K562 (cell line): ENCODE results near the gene STK25. TPM values are rescaled to one million over a fixed set of nuclear protein-coding genes. Genes with fewer than 3 reads are reported as not detected.

ENCODE experiments used
- ATAC-seq: fragments of 200-7000 bp; cut with Tn5 transposase; 3 replicates; pipeline ENCODE4 v1.9.1; 2020; ENCODE audit warnings: moderate library complexity
- BruUV-seq: library from RNA; stranded (reverse); fragments of 400-500 nt; replicated peaks from 2 replicates; lab custom pipeline; 2021; lab: Mats Ljungman, UMichigan
- CTCF ChIA-PET: fragments of 300-600 bp; formaldehyde crosslinking; extraction: SDS; loops from one replicate; lab custom pipeline; 2021; ENCODE audit warnings: low intra/inter-chr PET ratio; lab: Yijun Ruan, JAX
- POLR2A ChIA-PET: fragments of 300-600, 350-650 bp; sonication (Branson Sonifier 250); formaldehyde crosslinking; extraction: SDS; loops from one replicate; lab custom pipeline; 2021; ENCODE audit warnings: antibody characterized with exemption, inconsistent platforms; lab: Yijun Ruan, JAX
- DNase-seq, 4 experiments: peaks; one replicate each; pipeline versions ENCODE4 v3.0.0 to v3.0.0-alpha.2; 2011 to 2018; ENCODE audit warnings: low spot score in 3 of 4, mixed read lengths in 3 of 4; ENCODE audit errors: extremely low read depth in 1 of 4
- FAIRE-seq: peaks from 2 replicates; lab custom pipeline; 2011; peaks lifted over from hg19 to GRCh38; lab: Jason Lieb, UNC
- H2AFZ ChIP-seq: 2 replicates; pipeline ENCODE4 v1.6.0; 2011; ENCODE audit warnings: low read depth, low read length, control low read depth, inconsistent platforms
- H3K27ac ChIP-seq: fragments of 200-600 bp; 3 replicates; pipeline ENCODE4 v1.8.0; 2011; ENCODE audit warnings: low read depth, mild to moderate bottlenecking, control low read depth, inconsistent platforms, low read length, moderate library complexity, mixed read lengths; ENCODE audit errors: extremely low read depth
- H3K27me3 ChIP-seq, 2 experiments: fragments of 300-600 bp in 1 of 2; 2 replicates in 1 of 2; 3 replicates in 1 of 2; pipeline versions ENCODE4 v1.6.0 to v1.8.0; 2011; ENCODE audit warnings: inconsistent platforms in 2 of 2, low read length in 2 of 2, mild to moderate bottlenecking in 1 of 2, mixed read lengths in 1 of 2, moderate library complexity in 1 of 2; ENCODE audit not compliant: control insufficient read depth in 2 of 2, insufficient read depth in 2 of 2
- H3K36me3 ChIP-seq: fragments of 300-600 bp; 3 replicates; pipeline ENCODE4 v1.8.0; 2011; ENCODE audit warnings: mild to moderate bottlenecking, low read length, inconsistent platforms; ENCODE audit not compliant: control insufficient read depth, insufficient read depth
- H3K4me1 ChIP-seq, 2 experiments: fragments of 200-600 bp in 1 of 2; replicated peaks in 1 of 2; 2 replicates in 1 of 2; 3 replicates in 1 of 2; pipeline versions ENCODE4 v1.5.1 to v1.8.0; 2011; ENCODE audit warnings: inconsistent platforms in 2 of 2, low read length in 2 of 2, mild to moderate bottlenecking in 1 of 2, mixed read lengths in 1 of 2, moderate library complexity in 1 of 2; ENCODE audit not compliant: control insufficient read depth in 2 of 2, insufficient read depth in 2 of 2
- H3K4me2 ChIP-seq: 2 replicates; pipeline ENCODE4 v1.6.1; 2011; ENCODE audit warnings: low read length, control low read depth, inconsistent platforms, mixed read lengths; ENCODE audit not compliant: insufficient read depth
- H3K4me3 ChIP-seq: fragments of 200-600 bp; sonication (generic), shearing (Covaris generic); 2 replicates; pipeline ENCODE4 v1.5.1; 2016; ENCODE audit warnings: control low read depth, inconsistent platforms
- H3K79me2 ChIP-seq: fragments of 200-600 bp; 3 replicates; pipeline ENCODE4 v1.8.0; 2011; ENCODE audit warnings: low read length, inconsistent platforms; ENCODE audit not compliant: control insufficient read depth, insufficient read depth
- H3K9ac ChIP-seq, 2 experiments: 2 replicates each; pipeline versions ENCODE4 v1.6.0 to v1.6.1; 2011; ENCODE audit warnings: low read depth in 2 of 2, low read length in 2 of 2, control low read depth in 1 of 2, inconsistent platforms in 1 of 2, mild to moderate bottlenecking in 1 of 2, mixed read lengths in 1 of 2; ENCODE audit not compliant: insufficient read depth in 1 of 2
- H3K9me1 ChIP-seq: one replicate; pipeline ENCODE4 v1.6.0; 2011; ENCODE audit warnings: inconsistent platforms, mild to moderate bottlenecking, low read length, moderate library complexity; ENCODE audit not compliant: control insufficient read depth, insufficient read depth
- H3K9me3 ChIP-seq: replicated peaks from 2 replicates; pipeline ENCODE4 v1.5.1; 2011; ENCODE audit warnings: low read depth, low read length, inconsistent platforms; ENCODE audit not compliant: control insufficient read depth, insufficient read depth
- H4K20me1 ChIP-seq: replicated peaks from 2 replicates; pipeline ENCODE4 v1.6.1; 2011; ENCODE audit warnings: low read length, inconsistent platforms, mixed read lengths; ENCODE audit not compliant: control insufficient read depth, insufficient read depth
- CC2D1A ChIP-seq: fragments of 450-650 bp; IDR thresholded peaks from 2 replicates; pipeline ENCODE4 v1.6.1; 2017; ENCODE audit warnings: mild to moderate bottlenecking
- COPS2 ChIP-seq: fragments of 450-650 bp; conservative IDR thresholded peaks from 2 replicates; pipeline ENCODE4 v1.6.1; 2016; ENCODE audit warnings: mild to moderate bottlenecking, moderate library complexity
- MBD1 ChIP-seq: fragments of 250-450 bp; sonication (Bioruptor Pico); IDR thresholded peaks from 2 replicates; pipeline ENCODE4 v1.8.0; 2022; ENCODE audit warnings: inconsistent platforms
- NCOA2 ChIP-seq, 2 experiments: fragments of 450-650 bp; IDR thresholded peaks; 2 replicates each; pipeline ENCODE4 v1.6.1; 2018; ENCODE audit warnings: mild to moderate bottlenecking in 2 of 2, moderate library complexity in 1 of 2; ENCODE audit not compliant: partially characterized antibody in 2 of 2
- NFIC ChIP-seq: fragments of 450-650 bp; IDR thresholded peaks from 2 replicates; pipeline ENCODE4 v1.6.1; 2017; ENCODE audit warnings: mild to moderate bottlenecking, inconsistent platforms
- PHB ChIP-seq: fragments of 250-450 bp; sonication (Bioruptor Pico); IDR thresholded peaks from 2 replicates; pipeline ENCODE4 v1.5.0; 2021
- TAL1 ChIP-seq: fragments of 450-650 bp; IDR thresholded peaks from 2 replicates; pipeline ENCODE4 v1.6.1; 2016; ENCODE audit warnings: mild to moderate bottlenecking
- ZBTB43 ChIP-seq: sonication (generic); formaldehyde crosslinking; IDR thresholded peaks from 2 replicates; pipeline ENCODE4 v1.8.0; 2023; ENCODE audit warnings: mild to moderate bottlenecking, missing genetic modification reagents
- ZNF3 ChIP-seq: fragments of 250-450 bp; sonication (Bioruptor Pico); IDR thresholded peaks from 2 replicates; pipeline ENCODE4 v1.5.0; 2021; ENCODE audit warnings: mild to moderate bottlenecking, moderate library complexity
- ZNF436 ChIP-seq: fragments of 250-450, 450-650 bp; sonication (Bioruptor Pico); formaldehyde crosslinking; IDR thresholded peaks from 2 replicates; pipeline ENCODE4 v1.7.0; 2020; ENCODE audit warnings: mild to moderate bottlenecking
- WGBS: fragments of 100-300 bp; shearing (Covaris generic); methylation state at CpG from one replicate; pipeline ENCODE4 v1.1.6; 2016; ENCODE audit warnings: low coverage, mixed read lengths; ENCODE audit not compliant: insufficient coverage; ENCODE audit errors: missing lambda C conversion rate; 5-methylcytosine and 5-hydroxymethylcytosine counted together
- in situ Hi-C: fragments of 300-500 bp; cut with MboI; formaldehyde crosslinking; loops from 4 replicates; pipeline ENCODE4 v1.15.0; 2018; ENCODE audit warnings: inconsistent platforms, mixed read lengths
- intact Hi-C: fragments of 100-400 bp; cut with micrococcal nuclease; formaldehyde crosslinking; loops from 2 replicates; pipeline ENCODE4 v1.14.2; 2022
- polyA plus RNA-seq, 8 experiments: library from polyadenylated mRNA; depleted of rRNA in 4 of 8; stranded (reverse) in 5 of 8; unstranded in 3 of 8; fragments of >200 nt; fragmentation: Nextera tagmentation in 2 of 8; fragmentation: Illumina TruSeq in 1 of 8; extraction: Ambion mirVana in 2 of 8; extraction: Trizol in 1 of 8; gene quantifications; 2 replicates each; pipeline versions ENCODE4 v1.2.1 to v1.2.3, GENCODE V29; 2011 to 2014; ENCODE audit warnings: inconsistent platforms in 1 of 8, missing spikeins in 1 of 8
- total RNA-seq, 7 experiments: library from RNA; depleted of rRNA in 6 of 7; stranded (reverse); fragments of >200 nt in 6 of 7; fragmentation: Illumina TruSeq in 2 of 7; extraction: Trizol in 2 of 7; gene quantifications; 2 replicates each; pipeline versions ENCODE4 v1.2.1 to v1.2.3, GENCODE V29; 2011 to 2021; ENCODE audit warnings: low replicate concordance in 1 of 7
- TF ChIP-seq, protein P1 (sequence below): fragments of 250-450 bp; sonication (Bioruptor Pico); IDR thresholded peaks from 2 replicates; pipeline ENCODE4 v1.8.0; 2021; ENCODE audit warnings: moderate library complexity, mild to moderate bottlenecking, inconsistent platforms

STK25 gene
- total and polyA plus RNA-seq, 9 of the 15 experiments (the other 6 are each of a cell fraction or from before 2014, with no cell fraction given), result 5.4 to 177 (median 116) TPM

DNA sequence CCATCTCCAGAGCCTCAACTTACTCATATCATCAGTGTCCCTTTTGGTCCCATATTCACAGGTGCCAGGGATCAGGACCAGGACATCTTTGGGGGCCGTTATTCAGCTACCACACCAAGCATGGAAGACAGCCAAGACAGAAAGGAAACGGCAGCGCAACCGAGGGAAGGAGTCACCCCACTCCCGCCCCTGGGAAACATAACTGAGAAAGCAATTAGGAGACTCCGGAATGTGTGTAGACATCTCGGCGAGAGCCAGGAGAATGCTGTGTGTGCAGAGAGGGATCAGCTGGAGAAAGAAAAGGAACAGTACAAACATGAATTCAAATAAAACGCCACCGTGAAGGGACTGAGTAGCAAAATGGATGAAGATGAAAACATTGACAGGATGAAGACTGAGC is 36.7 kb upstream of the STK25 start:
- peaks cover 32 to 58% of the 10 kb centered on the region in 2 experiments for H3K4me1 ChIP-seq
- TF ChIP-seq ZNF436 (CRISPR knock-in tag) (no peak), NFIC (peak; percentile 33; the same call in 1 of the 2 replicates)
- no peaks in the 10 kb centered on the region for H3K79me2 ChIP-seq
- no peak overlapping the region for H3K4me2 ChIP-seq
- H4K20me1 ChIP-seq, result no peaks in the 10 kb centered on the region
- H3K9me3 ChIP-seq, result no peaks in the 10 kb centered on the region
- H3K4me3 ChIP-seq, result no peak overlapping the region
- no peak overlapping the region for H3K27ac ChIP-seq
- H2AFZ ChIP-seq, result peak overlapping the region; percentile 88
- no peak for DNase-seq
- H3K9me1 ChIP-seq, result no peaks in the 10 kb centered on the region
- CTCF ChIA-PET, result no interaction called here
- no peak for FAIRE-seq
- WGBS, result 38% methylated on average over 10 of the region's 10 CpGs
- POLR2A ChIA-PET, result interaction anchor here (0.6 kb wide), 1 partner anchor 35 kb away, joined by 4 read pairs; no protein-coding TSS in a partner anchor
- peaks cover 0 to 11% of the 10 kb centered on the region in 2 experiments; a peak in 2 of 5 replicates for H3K27me3 ChIP-seq
- peak overlapping the region in 1 of 2 experiments; percentile 48; a peak in 1 of 4 replicates for H3K9ac ChIP-seq
- ATAC-seq, result no peak
- intact Hi-C loops, result no loop called here
- no peaks in the 10 kb centered on the region for H3K36me3 ChIP-seq
- in situ Hi-C loops, result no loop called here
- BruUV-seq, result no TSS peak

DNA sequence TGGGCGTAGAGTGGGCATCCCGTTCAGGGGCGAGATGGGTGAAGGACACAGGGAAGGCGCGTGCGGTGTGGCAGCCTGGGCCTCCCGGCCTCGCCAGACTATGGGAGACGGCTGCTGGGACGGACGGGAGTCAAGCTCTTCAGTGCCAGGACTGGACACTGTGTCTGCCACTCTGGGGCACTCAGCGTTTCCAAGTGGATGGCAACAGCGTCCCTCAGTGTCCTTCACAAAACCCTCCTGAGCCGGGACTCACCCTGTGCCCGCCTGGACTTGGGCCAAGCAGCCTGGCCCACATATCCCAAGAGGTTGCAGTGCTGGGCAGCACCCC is 33.9 kb upstream of the STK25 start:
- Histone ChIP-seq H3K9me1 (no peaks in the 10 kb centered on the region), H3K4me1 (peaks cover 31 to 57% of the 10 kb centered on the region in 2 experiments), H3K4me2 (no peak overlapping the region), H3K9ac (no peak overlapping the region), H3K27ac (no peak overlapping the region), H3K79me2 (no peaks in the 10 kb centered on the region), H3K27me3 (no peaks in the 10 kb centered on the region; a peak in 1 of 5 replicates), H3K36me3 (no peaks in the 10 kb centered on the region), H3K9me3 (no peaks in the 10 kb centered on the region), H2AFZ (no peak overlapping the region), H4K20me1 (no peaks in the 10 kb centered on the region), H3K4me3 (no peak overlapping the region)
- ATAC-seq (no peak), FAIRE-seq (no peak), DNase-seq (no peak)
- WGBS, result 81% methylated on average over 9 of the region's 15 CpGs
- ChIA-PET CTCF (no interaction called here), POLR2A (interaction anchor here (0.6 to 1.1 kb wide), 3 partner anchors 18 to 49 kb away, joined by 3 read pairs; no protein-coding TSS in a partner anchor)
- intact Hi-C loops, result no loop called here
- BruUV-seq, result no TSS peak
- in situ Hi-C loops, result no loop called here
- TF ChIP-seq CC2D1A, result no peak
- TF ChIP-seq, protein P1, sequence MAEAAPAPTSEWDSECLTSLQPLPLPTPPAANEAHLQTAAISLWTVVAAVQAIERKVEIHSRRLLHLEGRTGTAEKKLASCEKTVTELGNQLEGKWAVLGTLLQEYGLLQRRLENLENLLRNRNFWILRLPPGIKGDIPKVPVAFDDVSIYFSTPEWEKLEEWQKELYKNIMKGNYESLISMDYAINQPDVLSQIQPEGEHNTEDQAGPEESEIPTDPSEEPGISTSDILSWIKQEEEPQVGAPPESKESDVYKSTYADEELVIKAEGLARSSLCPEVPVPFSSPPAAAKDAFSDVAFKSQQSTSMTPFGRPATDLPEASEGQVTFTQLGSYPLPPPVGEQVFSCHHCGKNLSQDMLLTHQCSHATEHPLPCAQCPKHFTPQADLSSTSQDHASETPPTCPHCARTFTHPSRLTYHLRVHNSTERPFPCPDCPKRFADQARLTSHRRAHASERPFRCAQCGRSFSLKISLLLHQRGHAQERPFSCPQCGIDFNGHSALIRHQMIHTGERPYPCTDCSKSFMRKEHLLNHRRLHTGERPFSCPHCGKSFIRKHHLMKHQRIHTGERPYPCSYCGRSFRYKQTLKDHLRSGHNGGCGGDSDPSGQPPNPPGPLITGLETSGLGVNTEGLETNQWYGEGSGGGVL (CRISPR knock-in tag), result no peak
- TF ChIP-seq PHB (CRISPR knock-in tag), result no peak
- no peak for TF ChIP-seq ZNF3 (CRISPR knock-in tag)
- TF ChIP-seq ZBTB43, result no peak
- no peak for TF ChIP-seq TAL1
- TF ChIP-seq MBD1 (CRISPR knock-in tag), result no peak
- TF ChIP-seq COPS2, result no peak
- no peak for TF ChIP-seq NCOA2 (IDR thresholded peaks at IDR 0.05; ENCODE audit: partially characterized antibody in 2 of 2)
